Retinal pigment epithelial cell (primary cell): Measurements from ENCODE around the gene ZNF816.

Source experiments
- DNase-seq: peaks from one replicate; pipeline ENCODE4 v3.0.0-alpha.2; 2010; ENCODE audit warnings: low read depth
- H3K4me3 ChIP-seq: 2 replicates; pipeline ENCODE4 v1.5.1; 2011; ENCODE audit warnings: mild to moderate bottlenecking, low read length, control low read depth, moderate library complexity
- TF ChIP-seq, protein P1 (sequence below): conservative IDR thresholded peaks from 2 replicates; pipeline ENCODE4 v1.5.1; 2011; ENCODE audit warnings: low read depth, low read length, control low read depth, inconsistent platforms

ZNF816 gene

GRCh38 chr19:52962394-52963246 is at the start of gene ZNF816:
Gene ZNF816 (minus strand): TSS chr19:52962881. CDS start chr19:52956089, 6,792 bp downstream.
- DNase-seq, result peak; percentile 78
- peak within 1 kb of the TSS; percentile 84 for H3K4me3 ChIP-seq
- TF ChIP-seq, protein P1, sequence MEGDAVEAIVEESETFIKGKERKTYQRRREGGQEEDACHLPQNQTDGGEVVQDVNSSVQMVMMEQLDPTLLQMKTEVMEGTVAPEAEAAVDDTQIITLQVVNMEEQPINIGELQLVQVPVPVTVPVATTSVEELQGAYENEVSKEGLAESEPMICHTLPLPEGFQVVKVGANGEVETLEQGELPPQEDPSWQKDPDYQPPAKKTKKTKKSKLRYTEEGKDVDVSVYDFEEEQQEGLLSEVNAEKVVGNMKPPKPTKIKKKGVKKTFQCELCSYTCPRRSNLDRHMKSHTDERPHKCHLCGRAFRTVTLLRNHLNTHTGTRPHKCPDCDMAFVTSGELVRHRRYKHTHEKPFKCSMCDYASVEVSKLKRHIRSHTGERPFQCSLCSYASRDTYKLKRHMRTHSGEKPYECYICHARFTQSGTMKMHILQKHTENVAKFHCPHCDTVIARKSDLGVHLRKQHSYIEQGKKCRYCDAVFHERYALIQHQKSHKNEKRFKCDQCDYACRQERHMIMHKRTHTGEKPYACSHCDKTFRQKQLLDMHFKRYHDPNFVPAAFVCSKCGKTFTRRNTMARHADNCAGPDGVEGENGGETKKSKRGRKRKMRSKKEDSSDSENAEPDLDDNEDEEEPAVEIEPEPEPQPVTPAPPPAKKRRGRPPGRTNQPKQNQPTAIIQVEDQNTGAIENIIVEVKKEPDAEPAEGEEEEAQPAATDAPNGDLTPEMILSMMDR, result no peak

- TF ChIP-seq, protein P1, result no peak
- DNase-seq, result no peak
- no peak overlapping the region for H3K4me3 ChIP-seq
These were observed 49.3 kb upstream of the ZNF816 start for GRCh38 chr19:53012006-53012405.

- no peak for DNase-seq
- TF ChIP-seq, protein P1, result no peak
- H3K4me3 ChIP-seq, result no peak overlapping the region
These were observed 47.8 kb upstream of the ZNF816 start for GRCh38 chr19:53010494-53010893.

GRCh38 chr19:53008061-53008778 is 45.5 kb upstream of the ZNF816 start:
- TF ChIP-seq, protein P1, result no peak
- no peak for DNase-seq
- no peak overlapping the region for H3K4me3 ChIP-seq

DNA sequence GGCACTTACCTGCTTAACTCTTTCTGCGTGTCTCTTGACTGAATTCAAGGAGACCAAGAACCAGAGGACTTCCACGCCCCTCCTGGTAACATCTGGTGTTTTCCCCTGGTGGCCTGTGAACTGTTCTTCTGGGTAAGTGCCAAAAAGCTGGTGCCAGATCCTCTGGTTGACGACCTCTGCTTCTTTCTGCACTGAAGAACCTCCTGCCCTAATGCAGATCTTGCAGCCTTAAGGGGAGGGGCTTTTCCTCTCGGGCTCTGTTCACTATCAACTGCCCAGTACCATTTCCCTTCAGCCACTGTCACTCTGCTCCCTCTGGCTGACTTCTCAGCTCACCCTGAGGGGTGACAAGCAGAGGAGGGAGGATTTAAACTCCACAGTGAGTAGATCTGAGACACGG is 44.9 kb upstream of the ZNF816 start:
- no peak overlapping the region for H3K4me3 ChIP-seq
- TF ChIP-seq, protein P1, result no peak
- DNase-seq, result no peak

GRCh38 chr19:53007200-53007599 is 44.5 kb upstream of the ZNF816 start:
- no peak for DNase-seq
- TF ChIP-seq, protein P1, result no peak
- no peak overlapping the region for H3K4me3 ChIP-seq
